AG04449 (cell line): Measurements from ENCODE around the gene HOXA4.

ENCODE experiments used
- CTCF ChIA-PET: fragments of 350-600 bp; formaldehyde crosslinking; extraction: SDS; loops from one replicate; lab custom pipeline; 2021; ENCODE audit warnings: antibody characterized with exemption; lab: Yijun Ruan, JAX
- POLR2A ChIA-PET: fragments of 400-600, 350-600 bp; formaldehyde crosslinking; extraction: SDS; loops from one replicate; lab custom pipeline; 2020; ENCODE audit warnings: antibody characterized with exemption, inconsistent platforms; lab: Yijun Ruan, JAX
- DNase-seq: peaks from one replicate; pipeline ENCODE4 v3.0.0-alpha.2; 2010; ENCODE audit warnings: low read depth, low spot score
- H3K4me3 ChIP-seq: 2 replicates; pipeline ENCODE4 v1.5.1; 2011; ENCODE audit warnings: low read depth, mild to moderate bottlenecking, control low read depth, low read length
- TF ChIP-seq, protein P1 (sequence below): IDR thresholded peaks from one replicate; pipeline ENCODE4 v1.5.1; 2011; ENCODE audit warnings: mild to moderate bottlenecking, moderate library complexity, low read length, control low read depth, inconsistent platforms; ENCODE audit not compliant: insufficient read depth; ENCODE audit errors: missing control alignments

The HOXA4 gene

DNA sequence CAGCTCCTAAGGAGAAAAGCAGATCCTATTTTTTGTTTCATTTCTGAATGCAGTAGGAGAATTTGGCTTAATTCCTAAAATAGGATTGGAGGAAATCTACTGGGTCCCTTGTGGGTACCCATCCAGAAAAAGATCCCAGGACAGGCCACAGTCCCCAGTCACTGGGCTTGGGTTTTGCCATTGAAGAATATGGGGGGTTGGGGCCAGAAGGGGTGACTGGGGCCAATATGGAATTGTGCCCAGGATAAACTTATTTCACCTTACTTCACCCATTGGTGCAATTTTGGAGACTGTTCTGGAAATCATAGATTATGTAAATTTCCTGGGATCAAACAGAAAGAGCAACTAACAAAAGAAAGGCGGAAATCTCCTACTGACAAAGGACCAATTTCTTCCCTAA lies 7.9 kb upstream of the HOXA4 start:
- ChIA-PET CTCF (no interaction called here), POLR2A (no interaction called here)
- H3K4me3 ChIP-seq, result no peak overlapping the region
- TF ChIP-seq, protein P1, sequence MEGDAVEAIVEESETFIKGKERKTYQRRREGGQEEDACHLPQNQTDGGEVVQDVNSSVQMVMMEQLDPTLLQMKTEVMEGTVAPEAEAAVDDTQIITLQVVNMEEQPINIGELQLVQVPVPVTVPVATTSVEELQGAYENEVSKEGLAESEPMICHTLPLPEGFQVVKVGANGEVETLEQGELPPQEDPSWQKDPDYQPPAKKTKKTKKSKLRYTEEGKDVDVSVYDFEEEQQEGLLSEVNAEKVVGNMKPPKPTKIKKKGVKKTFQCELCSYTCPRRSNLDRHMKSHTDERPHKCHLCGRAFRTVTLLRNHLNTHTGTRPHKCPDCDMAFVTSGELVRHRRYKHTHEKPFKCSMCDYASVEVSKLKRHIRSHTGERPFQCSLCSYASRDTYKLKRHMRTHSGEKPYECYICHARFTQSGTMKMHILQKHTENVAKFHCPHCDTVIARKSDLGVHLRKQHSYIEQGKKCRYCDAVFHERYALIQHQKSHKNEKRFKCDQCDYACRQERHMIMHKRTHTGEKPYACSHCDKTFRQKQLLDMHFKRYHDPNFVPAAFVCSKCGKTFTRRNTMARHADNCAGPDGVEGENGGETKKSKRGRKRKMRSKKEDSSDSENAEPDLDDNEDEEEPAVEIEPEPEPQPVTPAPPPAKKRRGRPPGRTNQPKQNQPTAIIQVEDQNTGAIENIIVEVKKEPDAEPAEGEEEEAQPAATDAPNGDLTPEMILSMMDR, result no peak
- no peak for DNase-seq

DNA sequence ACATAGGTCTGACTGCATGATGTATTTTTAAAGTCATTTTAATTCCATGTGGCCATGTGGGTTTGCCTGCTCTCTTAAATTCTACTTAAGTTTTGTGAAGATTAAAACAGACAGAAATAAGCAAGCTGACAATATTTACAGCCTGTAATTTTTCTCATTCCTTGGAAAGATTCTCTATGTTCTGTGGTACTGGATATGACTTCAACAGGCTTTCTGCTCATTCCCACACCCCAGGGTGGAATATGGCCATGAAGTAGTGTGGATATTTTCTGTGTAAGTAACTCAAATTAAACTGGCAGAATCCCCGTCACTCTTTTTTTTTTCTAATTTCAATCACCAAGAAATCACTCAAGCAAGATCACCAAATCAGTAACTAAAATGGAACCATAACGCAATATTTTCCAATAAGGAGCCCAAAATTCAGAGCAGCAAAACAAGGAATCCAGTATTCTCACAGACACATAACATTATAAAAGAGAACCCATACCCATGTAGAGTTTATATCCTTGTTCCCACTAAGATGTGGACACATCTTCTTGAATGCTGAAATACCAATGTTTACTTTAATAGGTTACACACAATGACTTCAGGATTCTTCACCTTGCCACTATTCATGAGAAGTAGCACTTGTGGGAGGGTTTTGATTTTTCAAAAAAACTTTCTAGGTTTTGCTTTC lies 7.2 kb upstream of the HOXA4 start:
- TF ChIP-seq, protein P1, result no peak
- DNase-seq, result no peak
- ChIA-PET POLR2A (interaction anchor here (0.7 kb wide), 1 partner anchor 14 kb away, joined by 3 read pairs; no protein-coding TSS in a partner anchor), CTCF (no interaction called here)
- H3K4me3 ChIP-seq, result no peak overlapping the region

DNA sequence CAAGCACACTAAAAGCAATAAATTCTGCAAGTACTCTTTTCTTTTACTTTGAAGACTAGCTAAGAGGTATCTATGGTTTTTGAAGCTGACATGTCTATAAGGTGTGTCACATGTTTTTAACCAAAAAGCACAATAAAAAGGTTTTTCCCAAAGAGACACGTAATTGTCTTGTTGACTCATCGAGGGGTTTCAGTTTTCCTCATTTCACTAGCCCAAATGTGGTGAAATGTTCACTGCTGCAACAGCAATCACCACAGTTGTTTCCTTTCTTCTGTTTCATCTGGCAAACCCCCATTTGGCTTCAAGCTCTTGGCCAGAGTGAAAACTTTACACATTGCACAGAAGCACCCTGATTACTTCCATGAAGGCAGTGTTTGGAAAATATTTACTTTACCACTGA lies 3.8 kb upstream of the HOXA4 start:
- TF ChIP-seq, protein P1, result no peak
- ChIA-PET CTCF (interaction anchor here (0.9 to 1.2 kb wide), 2 partner anchors 20 to 445 kb away, joined by 3 read pairs; no protein-coding TSS in a partner anchor), POLR2A (interaction anchor here (1.0 kb wide), 1 partner anchor 36 kb away, joined by 3 read pairs; no protein-coding TSS in a partner anchor)
- no peak for DNase-seq
- no peak overlapping the region for H3K4me3 ChIP-seq

DNA sequence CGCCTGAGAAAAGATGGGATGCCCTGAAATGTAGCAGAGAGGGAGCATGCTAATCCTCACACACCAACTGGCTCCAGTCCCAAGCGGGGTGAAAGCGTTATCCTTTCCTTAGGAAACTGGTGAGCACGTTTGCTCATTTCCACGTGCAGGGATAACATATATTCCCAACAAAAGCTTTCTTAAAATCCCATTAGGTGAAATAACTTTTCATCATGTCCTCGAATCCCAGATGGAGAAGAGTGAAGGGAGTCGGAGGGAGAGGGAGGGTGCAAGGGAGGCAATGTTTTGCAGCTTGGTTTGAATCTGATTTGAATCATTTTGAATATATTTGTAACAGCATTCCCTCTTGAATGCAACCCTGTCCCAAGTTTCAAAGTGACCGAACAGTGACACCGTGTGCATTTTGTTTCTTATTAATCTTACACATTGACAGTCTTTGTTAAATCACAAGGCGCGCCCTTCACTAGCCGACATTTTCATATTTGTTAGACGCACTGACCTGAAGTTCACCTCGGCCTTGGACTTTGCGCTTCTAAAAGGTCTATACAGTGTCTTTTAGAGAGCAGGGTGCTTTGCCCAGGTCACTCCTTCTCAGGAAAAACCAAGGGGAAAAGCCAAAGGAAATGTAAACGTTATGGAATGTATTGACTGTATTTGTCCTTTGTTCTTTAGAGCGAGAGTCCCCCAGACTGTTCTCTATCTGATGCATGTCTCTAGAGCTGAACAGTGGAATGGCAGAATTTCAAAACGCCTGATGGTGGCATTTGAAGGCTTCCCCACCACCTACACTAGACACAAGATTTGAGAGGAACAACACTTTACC lies 3.1 kb upstream of the HOXA4 start:
- TF ChIP-seq, protein P1, result no peak
- H3K4me3 ChIP-seq, result no peak overlapping the region
- ChIA-PET POLR2A (interaction anchor here (1.0 kb wide), 1 partner anchor 35 kb away, joined by 3 read pairs; no protein-coding TSS in a partner anchor), CTCF (interaction anchor here (0.9 to 1.2 kb wide), 2 partner anchors 19 to 446 kb away, joined by 3 read pairs; no protein-coding TSS in a partner anchor)
- no peak for DNase-seq

DNA sequence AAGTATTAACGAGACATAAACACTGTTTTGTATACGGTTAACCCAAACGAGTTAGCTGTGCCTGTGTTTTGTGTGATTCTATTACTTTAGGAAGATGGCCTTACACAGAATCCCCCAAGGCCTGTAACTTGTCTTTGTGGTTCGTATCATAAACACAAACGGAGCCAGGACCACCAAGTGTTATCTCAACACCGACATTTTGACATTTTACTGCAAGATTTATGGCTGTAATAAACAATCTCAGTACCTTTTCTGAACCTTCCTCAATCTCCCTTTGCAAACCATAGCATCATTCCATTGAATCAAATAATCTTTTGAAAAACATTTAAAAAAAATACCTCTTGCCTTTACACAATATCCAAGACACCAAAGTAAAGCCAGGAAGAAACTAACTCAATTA lies 2.4 kb upstream of the HOXA4 start:
- TF ChIP-seq, protein P1, result no peak
- no peak overlapping the region for H3K4me3 ChIP-seq
- ChIA-PET CTCF (interaction anchor here (1.2 to 2.5 kb wide), 3 partner anchors 11 to 446 kb away, joined by 3 to 19 read pairs (median 16); partner anchors contain the start of gene HOXA5), POLR2A (no interaction called here)
- no peak for DNase-seq

DNA sequence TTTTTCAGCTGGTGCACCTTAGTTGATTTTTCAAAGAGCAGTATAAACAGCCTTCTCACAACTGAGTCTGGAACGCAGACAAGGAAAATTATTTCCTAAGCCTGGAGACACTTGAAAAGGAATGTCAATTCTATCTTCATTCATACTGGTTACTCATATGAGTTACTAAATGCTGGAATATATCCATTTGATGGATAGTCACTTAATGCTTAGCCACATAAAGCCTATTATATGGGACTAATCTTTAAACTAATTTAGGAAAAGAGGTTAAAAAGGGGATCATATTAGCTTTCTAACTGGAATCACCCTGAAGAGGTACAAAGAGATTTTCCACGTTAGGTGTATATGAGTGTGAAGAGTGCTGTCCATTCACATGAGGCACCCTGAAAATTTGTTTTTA lies 1.7 kb upstream of the HOXA4 start:
- CTCF ChIA-PET, result interaction anchor here (1.1 to 3.4 kb wide), 9 partner anchors 12 to 465 kb away, joined by 3 to 32 read pairs (median 6); partner anchors contain the start of genes HOXA3 and HOXA5
- no peak for DNase-seq
- H3K4me3 ChIP-seq, result no peak overlapping the region
- TF ChIP-seq, protein P1, result no peak
- POLR2A ChIA-PET, result no interaction called here
